Measurements from ENCODE around the gene POM121.
"Not testable (repeated sequence)": the region's sequence is repeated elsewhere in the genome, so short reads cannot be mapped to it uniquely, and the experiment has no call there.

POM121 gene

GRCh38 chr7:72995484-72995883 is 70.6 kb downstream of the POM121 start:
- DNase-seq (ENCODE audit: low read depth in 2 of 2) = not testable (repeated sequence)

GRCh38 chr7:72997447-72997846 is 72.6 kb downstream of the POM121 start:
- not testable (repeated sequence) for DNase-seq (ENCODE audit: low read depth in 2 of 2)

- not testable (repeated sequence) for DNase-seq (ENCODE audit: low read depth in 2 of 2)
Observed at GRCh38 chr7:72997887-72998468, 73.1 kb downstream of the POM121 start.
